Activated CD4-positive, alpha-beta T cell treated with anti-CD3 and anti-CD28 coated beads, Interleukin-10, Interleukin-2, amounts not matched to agents 100 ng/mL and 50 ng/mL, durations not matched to agents 16 hours and 8 hours (primary cell): Measurements from ENCODE around the gene NOVA1.

ENCODE experiments used
- DNase-seq: peaks from one replicate; pipeline ENCODE4 v3.0.0-alpha.2; 2020

The NOVA1 gene

DNA sequence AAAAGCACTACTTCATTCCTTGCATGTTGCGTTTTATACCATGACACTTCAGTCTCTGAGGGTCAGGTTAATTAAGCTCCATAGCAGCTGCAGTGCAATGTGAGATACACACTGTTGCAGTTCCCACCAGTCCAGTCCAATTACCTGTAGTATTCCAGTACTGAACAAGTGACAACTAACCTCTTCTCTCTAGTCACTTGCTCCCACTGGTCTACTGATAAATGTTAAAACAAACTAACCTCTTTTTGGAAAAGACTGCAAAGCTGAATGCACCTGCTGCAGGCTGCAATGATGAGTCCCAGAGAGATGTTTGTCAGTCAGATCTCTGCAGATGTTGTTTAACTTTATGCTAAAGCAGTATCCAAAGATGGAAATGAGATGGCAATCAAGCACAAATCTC, 7.9 kb downstream of the NOVA1 start:
- DNase-seq = no peak

DNA sequence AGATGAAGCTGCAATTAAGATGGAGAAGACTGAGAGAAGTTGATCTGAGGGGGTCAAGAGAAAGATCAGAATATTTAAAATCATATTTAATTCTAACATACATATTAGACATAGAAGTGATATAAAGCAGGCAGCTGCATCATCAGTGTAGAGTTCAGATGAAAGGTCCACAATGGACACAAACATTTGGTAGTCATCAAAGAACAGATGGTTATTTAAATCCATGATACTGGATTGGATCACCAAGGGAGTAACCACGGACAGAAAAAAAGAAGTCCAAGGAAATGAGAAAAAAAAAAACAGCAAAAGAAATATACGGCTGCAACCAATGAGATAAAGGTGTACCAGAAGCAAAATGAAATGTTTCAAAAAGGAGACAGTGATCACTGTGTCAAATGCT, 20.1 kb downstream of the NOVA1 start:
- no peak for DNase-seq

DNA sequence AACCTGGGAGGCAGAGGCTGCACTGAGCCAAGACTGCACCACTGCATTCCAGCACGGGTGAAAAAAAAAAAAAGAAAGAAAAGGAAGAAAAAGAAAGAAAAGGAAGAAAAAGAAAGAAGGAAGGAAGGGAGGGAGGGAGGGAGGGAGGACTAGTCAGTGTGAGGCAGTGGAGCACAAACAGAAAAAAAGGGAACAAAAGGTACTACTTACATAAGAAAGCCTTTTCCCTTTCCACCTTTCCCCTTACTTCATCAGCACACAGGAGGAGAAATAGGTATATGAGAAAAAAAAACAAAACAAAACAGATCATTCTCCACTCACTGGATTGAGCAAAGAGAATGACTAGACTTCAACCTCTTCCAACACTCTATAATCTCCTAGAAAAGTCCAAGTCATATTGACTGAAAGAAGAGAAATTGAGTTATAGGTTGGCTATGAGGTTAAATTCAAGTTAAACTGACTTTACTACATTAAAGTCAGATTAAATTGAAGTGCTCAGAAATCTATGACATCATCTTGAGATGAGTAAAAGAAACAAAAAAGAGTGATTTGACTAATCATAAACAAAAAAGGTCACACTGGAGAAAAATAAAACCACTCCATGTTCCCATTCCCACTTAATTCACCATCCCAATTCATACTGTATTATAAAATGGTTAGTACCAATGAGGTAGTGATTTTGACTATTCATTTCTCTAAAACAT, 43.6 kb downstream of the NOVA1 start:
- no peak for DNase-seq

DNA sequence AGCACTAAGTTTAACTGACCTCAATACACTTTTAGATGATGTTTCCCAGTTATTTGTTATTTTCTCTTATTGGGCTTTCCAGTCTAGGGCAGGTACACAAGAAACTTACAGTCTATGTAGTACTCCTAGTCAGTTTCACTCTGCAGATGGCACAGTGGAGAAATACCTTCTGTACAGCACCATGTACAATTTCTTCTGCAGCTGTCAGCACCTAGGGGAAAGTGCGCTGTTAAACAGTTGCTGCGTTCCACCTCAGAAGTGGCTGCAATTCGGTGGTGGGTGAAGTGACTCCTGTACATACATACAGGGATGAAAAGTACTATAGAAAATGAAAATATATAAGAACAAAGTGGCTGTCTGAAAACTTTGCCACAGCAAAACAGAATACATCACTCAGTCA, 48.3 kb downstream of the NOVA1 start:
- no peak for DNase-seq

DNA sequence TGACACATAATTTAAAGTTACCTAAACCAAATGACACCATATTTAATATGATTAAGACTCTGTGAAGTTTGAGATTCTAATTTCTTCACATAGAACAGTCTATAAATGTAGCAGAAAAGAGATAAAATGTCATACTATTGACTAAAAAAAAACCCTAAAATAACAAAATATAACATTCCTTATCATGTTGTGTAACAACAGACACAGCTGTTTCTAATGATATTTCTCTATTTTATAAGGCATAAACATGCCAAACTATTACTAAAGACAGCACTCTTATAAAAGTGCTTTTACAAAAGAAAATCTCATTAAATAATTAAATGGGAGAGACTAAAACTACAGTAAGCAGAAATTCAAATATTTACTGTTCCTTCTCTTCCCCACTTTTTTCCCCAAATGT, 49.4 kb downstream of the NOVA1 start:
- no peak for DNase-seq

DNA sequence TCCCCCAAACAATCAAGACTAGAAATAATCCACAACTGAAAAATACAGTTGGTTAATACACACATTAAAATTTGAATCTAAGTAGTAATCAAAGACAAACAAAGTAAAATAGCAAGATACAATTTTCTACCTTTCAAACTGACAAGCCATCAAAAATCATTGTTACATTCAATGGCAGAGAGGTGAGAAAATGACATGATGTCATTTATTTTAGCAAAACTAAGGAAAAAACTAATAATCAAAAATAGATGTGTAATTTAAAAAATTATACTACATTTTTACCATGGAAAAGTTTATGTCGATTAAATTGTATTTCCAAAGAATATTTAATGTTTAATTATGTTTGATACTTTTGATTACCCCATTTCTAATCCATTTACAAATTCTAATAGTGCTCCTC, 59.7 kb downstream of the NOVA1 start:
- DNase-seq = no peak

DNA sequence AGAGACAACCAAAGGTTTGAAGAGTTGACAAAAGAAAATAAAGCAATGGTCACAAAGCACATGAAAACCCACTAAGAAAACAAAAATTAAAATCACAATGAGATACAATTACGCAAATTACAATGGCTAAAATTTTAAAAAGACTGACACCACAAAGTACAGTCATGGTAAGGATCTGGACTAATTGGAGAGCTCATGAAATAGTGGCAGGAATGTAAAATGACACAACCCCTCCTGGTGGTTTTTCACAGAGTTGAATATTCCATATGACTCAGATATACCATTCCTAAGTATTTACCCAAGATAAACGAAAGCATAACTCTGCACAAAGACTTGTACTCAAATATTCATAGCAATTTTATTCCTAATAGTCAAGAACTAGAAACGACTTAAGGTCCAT, 65.9 kb downstream of the NOVA1 start:
- no peak for DNase-seq

DNA sequence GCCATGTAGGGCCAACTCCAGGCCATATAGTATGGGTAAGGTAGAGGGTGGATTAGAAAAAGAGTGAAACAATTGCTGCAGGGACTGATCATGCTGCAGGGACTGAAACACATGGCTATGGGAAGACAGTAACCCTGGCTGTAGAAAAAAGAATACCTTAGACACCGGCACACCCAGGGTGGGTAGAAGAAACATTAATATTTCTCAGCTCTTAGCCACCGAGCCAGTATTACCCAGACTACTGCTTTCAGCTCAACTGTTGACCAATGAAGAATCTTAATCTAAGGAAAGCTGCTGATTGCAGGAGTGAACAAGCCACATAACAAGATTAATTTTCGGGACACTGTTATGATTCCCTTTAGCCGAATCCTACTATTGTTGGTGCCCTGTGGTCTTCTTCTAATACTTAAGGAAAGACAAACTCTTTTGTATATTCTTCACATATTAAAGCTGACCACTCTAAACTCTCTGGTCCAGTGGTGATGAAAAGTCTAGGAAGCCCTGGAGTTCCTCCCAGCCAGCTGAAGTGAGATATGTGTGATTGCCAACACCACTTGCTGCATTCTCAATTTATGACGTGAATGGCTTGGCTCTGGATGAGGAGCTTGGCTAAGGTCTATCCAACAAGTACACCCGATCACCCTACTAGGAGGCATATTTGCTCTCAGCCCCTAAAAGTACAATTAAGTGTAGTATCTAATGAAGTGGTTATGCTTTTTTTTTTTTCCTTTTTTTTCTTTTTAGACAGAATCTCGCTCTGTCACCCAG, 69.2 kb downstream of the NOVA1 start:
- DNase-seq = no peak

DNA sequence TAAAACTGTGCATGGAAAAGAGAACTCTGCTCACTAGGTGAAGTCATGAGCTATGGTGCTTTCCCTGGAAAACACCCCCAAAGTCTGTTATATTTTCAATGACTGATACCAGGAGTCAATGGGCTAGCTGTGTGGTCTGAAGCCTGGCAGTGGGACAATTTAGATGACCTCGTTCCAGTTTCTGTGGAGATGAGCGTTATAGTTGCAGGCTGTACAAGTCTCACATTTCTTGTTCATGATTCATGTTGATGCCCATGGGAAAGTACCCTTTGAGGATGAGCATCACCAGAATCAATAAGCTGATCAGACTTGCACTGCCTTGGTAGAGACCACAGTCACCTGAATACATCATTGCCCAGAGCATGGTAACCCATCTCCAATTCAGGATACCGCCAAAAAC, 70.7 kb downstream of the NOVA1 start:
- no peak for DNase-seq

DNA sequence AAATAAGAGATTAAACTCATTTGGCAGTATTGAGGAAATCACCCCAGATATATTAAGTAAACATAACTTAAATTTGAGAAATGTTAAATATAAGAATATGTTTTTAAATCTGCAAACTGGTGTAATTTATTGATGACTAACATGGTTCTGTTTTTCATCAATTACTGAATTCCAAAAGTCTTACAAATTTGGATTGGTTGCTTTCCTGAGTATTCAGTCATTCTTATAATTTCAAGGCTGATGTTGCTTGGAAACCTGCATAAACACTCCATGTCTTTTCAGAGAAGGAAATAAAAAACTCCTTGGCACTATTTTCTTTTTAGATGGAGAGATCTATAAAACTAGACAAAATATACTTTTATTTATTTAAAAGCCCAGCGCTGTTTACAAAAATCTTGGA, 71.7 kb downstream of the NOVA1 start:
- DNase-seq = no peak

DNA sequence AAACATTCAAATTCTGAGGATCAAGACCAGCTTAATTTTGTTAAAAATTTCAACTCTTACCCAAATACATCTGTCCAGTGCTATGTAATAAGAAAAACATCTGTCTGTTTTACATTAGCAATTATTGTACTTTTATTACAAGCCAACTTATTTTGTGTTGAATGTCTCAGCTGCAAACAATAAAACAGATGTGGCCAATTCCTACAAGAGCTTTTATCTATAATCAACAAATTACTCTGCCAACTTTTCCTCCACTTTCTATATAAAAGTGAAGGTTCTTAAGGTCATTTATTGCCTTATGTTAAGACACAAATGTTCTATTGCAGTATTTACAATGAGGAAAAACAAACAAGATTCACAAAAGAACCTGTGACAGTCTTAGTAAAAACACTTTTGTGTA, 72.7 kb downstream of the NOVA1 start:
- DNase-seq = no peak

DNA sequence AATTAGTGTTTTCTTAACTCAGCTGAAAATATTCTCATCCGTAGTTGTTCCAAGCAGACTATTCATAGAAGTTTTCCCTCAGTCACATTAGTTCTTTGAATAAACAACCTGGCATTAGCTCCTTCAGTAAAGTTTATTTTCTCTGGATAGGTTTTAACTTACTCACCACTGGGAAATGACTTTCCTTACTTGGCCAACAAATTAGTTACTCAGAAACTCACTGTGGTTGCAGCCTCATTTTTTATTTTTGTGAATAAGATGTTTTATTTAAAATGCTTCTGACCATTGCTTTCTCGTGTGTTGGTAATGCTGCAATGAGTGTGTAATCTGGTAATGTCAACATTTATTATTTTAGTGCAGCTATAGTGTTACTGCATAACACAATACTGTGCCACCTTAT, 74.9 kb downstream of the NOVA1 start:
- DNase-seq = no peak

DNA sequence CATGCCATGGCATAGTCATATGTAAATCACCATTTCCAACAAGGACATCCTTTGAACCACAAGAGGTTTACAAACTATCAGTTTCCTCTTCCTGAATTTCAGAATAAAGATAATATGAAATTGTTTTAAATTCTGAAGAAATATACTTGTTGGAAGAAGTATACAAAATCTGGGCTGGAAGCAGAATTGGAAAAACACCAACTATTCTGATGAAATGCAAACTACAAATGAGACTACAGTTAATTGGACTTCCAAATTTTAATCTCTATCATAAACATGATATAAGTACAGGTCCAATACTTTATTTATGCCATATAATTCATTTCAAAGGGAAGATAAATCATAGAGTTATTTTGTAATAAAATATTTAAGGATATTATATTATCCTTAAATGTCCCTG, 80.1 kb downstream of the NOVA1 start:
- no peak for DNase-seq

DNA sequence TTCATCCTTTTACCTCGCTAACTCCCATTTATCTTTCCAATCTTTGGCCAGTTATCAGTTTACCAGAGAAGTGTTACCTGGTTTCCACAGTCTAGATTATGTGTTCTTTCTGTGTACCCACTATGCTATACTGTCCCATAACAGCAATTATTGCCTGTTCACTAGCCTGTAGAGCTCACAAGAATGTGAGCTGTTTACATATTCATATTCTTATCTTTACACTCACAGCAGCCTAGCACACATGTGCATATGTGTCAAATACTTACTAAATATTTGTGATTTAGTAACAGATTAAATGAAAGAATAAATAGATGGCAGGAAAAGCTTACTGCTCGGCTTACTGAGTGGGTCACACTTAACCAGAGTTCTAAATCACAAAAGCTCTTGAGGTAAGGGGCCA, 97.8 kb downstream of the NOVA1 start:
- DNase-seq = no peak

DNA sequence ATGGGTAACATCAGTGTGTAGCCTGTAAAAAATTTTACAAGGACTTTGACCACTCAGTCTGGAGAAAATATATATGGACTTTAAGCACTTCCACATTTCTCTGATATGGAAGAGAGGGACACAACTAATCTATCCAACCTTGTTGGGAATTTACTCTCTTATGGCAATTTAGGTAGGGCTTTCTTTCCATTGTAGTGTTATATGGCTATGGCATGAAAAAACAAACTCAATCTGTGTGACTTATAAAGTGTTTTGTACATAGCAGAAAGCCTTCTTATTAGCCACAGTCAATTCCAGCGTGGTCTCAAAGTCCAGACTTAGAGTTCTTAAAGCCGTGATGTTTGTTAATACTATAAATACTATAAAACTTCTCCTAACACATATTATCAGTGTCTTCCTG, 98.3 kb downstream of the NOVA1 start:
- DNase-seq = no peak

DNA sequence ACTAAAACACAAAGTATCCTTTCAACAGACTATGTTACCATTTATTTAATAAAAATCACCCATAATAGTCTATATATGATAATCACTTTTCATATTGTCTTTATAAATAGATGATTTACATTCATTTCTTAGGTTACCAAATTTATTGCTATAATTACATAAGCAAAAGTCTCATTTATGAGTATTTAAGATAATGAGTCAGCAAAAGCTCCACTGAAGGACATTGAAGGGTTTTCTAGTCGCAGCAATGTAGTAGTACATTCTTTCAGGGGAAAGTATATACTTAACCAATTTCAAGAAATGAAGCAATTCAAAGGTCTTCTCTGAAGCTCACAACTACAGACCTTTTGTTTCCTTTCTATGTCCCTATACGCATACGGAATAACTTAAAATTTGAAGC, 110.9 kb downstream of the NOVA1 start:
- no peak for DNase-seq

DNA sequence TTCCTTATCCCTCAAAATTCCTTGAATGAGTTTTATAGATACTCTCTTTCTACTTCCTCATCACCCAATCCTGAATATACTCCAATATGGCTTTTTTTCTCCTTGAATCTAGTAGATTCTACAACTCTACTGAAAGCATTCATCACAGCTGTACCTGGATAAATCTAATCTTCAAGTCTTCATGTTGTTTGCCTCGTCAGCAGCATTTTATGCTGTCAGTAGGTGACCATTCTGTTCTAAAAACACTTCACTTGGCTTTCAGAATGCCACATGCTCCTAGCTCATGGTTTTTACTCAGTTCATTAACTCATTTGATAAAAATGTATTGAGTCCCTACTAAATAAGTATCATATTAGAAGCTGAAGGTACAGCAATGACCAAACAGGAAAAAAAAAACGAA, 113.3 kb downstream of the NOVA1 start:
- no peak for DNase-seq

DNA sequence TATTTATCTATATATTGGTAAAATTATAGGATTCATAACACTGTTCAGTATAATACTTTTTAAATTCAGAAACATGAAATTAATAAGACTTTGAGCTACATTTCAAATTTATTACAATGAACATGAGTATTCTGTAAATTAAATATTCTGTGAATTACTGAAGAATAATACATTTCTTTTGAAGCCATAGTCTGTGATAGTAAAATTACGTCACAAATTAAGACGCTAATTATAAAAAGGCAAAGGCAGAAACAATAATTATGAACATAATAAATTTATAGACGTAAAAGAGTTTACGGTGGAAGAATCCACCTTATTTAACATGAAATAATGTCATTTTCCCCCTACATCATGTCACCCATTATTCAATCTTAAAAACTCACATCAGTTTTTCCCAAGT, 118.9 kb downstream of the NOVA1 start:
- DNase-seq = no peak

DNA sequence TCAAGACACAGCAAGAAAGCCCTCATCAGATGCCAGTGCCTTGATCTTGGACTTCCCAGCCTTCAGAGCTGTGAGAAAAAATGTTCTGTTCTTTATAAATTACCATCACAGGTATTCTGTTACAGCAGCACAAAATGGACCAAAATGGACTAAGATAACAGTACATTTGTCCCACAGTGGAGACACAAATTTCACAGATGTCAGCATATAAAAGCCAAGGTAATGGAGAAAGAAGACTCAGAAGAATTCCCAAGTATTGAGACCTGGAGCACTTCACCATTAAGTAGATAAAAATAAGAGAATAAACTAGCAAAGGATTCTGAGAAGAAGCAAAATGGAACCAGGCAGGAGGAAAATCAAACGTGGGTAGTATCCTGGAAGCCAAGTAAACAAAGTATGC, 131.0 kb downstream of the NOVA1 start:
- no peak for DNase-seq

DNA sequence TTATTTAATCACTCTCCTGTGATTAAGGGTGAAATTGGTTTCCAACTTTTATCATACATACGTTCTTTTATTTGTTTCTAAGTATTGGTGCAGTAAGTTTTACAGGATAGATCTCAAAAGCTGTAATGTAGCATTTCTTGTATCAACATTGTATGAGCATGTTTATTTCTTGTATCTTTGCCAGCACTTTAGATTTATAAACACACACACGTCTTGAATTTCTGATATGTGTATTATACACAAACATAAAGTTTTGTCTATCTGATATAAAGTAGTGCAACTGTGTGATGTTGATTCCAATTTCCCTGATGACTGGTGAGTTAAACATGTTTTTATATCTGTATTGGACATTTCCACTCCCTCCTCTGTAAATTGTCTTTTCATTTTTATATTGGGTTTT, 134.7 kb downstream of the NOVA1 start:
- DNase-seq = no peak

DNA sequence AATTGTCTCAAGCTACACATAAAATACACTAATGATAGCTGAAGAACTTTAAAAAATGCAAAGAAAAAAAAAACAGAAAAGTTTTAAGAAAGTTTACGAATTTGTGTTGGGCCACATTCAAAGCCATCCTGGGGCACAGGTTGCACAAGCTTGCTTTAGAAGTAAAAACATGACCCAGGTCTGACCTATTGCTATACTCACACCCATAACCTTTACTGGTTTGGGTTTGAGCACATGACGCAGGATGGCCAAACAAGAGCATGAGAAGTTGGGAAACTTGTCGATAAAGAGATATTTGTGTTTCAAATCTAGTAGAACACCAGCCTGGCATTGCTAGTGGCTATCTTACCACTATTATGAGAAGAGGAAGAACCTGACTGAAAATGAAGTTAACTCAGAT, 143.7 kb downstream of the NOVA1 start:
- no peak for DNase-seq

DNA sequence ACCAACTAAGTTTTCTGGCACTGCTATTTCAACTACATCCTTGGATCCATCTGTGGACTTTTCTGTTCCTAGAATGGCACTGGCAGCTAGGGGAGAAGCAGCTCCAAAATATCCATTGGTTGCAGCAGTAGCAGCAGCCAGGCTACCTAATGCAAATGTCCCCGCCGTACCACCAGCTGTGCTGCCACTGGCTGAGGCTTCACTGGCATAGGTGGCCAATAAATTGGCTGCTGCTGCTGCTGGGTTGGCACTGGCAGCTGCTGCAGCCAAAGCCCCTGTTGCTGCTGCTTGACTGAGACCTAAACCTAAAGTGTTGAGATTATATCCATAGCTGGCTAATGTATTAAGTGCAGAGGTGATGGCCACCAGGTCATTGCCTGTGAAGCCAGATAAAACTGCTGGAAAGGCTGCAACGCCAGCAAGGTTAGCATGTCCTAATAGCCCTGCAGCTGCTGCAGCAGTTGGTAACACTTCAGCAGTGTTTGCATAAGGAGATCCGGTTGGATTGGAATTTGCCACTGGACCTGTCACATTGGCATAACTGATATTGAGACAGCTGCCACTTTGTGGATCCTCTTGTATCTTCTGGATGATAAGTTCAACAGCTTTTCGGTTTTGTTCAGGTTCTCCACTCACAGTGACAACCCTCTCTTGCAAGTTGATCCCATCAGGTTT, 149.5 kb downstream of the NOVA1 start:
- DNase-seq = no peak

DNA sequence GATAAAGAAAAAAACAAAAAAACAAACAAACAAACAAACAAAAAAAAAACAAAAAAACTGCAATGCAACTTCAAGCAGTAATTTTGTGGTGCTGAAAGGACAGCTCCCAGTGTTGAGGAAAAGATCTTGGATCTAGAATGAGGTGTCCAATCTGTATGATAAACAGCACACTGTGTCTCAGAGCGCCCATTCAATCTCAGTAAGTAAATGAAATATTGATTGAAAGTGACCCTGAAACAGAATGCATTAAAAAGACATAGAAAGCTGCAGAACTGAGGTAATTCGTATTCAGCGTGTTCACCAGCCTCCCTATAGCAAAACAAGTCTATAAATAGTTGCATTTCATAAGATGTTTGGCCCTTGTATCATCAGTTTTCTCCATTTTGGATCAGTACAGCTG, 153.0 kb downstream of the NOVA1 start:
- no peak for DNase-seq

DNA sequence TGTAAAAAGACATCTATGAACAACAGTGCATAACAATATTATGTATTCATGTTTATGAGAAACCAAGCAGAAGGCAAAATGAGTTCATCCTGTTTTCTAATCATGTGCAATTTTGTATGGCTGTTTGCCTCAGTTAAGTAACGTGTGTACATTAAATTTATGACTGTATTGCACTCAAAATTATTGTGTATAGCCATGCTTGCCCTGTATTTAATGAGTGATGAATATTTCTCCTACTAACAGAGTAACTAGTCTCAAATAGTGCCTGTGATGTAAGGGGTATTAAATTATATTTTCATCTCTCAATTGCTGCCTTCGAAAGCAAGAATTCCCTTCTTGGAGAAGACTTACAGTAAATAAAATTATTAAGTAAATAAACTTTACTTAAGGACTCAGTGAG, 154.2 kb downstream of the NOVA1 start:
- DNase-seq = no peak
